ENCODE data around the gene ANGEL1. TPM values are rescaled to one million over a fixed set of nuclear protein-coding genes. Genes with fewer than 3 reads are reported as not detected.

Gene ANGEL1
- total RNA-seq, 6 experiments from 2014 or later: 9.3 to 17.8 (median 14.4) TPM

- intact Hi-C loops (cut with DNase I): loop anchor here (10.0 kb wide), 2 partner anchors 70 to 80 kb away; no protein-coding TSS in a partner anchor
- no peaks in the 10 kb centered on the region for H3K4me1 ChIP-seq
- TF ChIP-seq, protein P1, sequence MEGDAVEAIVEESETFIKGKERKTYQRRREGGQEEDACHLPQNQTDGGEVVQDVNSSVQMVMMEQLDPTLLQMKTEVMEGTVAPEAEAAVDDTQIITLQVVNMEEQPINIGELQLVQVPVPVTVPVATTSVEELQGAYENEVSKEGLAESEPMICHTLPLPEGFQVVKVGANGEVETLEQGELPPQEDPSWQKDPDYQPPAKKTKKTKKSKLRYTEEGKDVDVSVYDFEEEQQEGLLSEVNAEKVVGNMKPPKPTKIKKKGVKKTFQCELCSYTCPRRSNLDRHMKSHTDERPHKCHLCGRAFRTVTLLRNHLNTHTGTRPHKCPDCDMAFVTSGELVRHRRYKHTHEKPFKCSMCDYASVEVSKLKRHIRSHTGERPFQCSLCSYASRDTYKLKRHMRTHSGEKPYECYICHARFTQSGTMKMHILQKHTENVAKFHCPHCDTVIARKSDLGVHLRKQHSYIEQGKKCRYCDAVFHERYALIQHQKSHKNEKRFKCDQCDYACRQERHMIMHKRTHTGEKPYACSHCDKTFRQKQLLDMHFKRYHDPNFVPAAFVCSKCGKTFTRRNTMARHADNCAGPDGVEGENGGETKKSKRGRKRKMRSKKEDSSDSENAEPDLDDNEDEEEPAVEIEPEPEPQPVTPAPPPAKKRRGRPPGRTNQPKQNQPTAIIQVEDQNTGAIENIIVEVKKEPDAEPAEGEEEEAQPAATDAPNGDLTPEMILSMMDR (IDR thresholded peaks at IDR 0.05): peak; percentile 59 to 84 (median 64)
- TF ChIP-seq POLR2A (IDR thresholded peaks at IDR 0.05): no peak
- no peaks in the 10 kb centered on the region for H3K27me3 ChIP-seq
- H3K27ac ChIP-seq: no peak overlapping the region
- DNase-seq (peak in 1 of 3 donors; percentile 69), ATAC-seq (peak; percentile 86 to 90 (median 88))
- no peak overlapping the region for H3K4me3 ChIP-seq
- WGBS (ENCODE audit: insufficient coverage, low coverage, low lambda C conversion rate, missing lambda C conversion rate): 68% methylated on average over 2 of the region's 2 CpGs
- H3K9me3 ChIP-seq: no peaks in the 10 kb centered on the region
- H3K36me3 ChIP-seq: peaks cover 0 to 30% (median 14%) of the 10 kb centered on the region in 4 donors
Measured at GRCh38 chr14:76784881-76785280, 27.8 kb downstream of the ANGEL1 start.

GRCh38 chr14:76784266-76784874 lies 28.3 kb downstream of the ANGEL1 start:
- H3K27me3 ChIP-seq: no peaks in the 10 kb centered on the region
- H3K4me1 ChIP-seq: no peaks in the 10 kb centered on the region
- DNase-seq: no peak
- WGBS (ENCODE audit: insufficient coverage, low coverage, low lambda C conversion rate, missing lambda C conversion rate): 19% methylated on average over 2 of the region's 6 CpGs
- no peak overlapping the region for H3K4me3 ChIP-seq
- H3K9me3 ChIP-seq: no peaks in the 10 kb centered on the region
- no peak for ATAC-seq
- H3K27ac ChIP-seq: no peak overlapping the region
- no peak for TF ChIP-seq POLR2A (IDR thresholded peaks at IDR 0.05)
- TF ChIP-seq, protein P1 (IDR thresholded peaks at IDR 0.05): no peak
- intact Hi-C loops (cut with DNase I): loop anchor here (10.0 kb wide), 2 partner anchors 70 to 80 kb away; no protein-coding TSS in a partner anchor
- peaks cover 0 to 26% (median 12%) of the 10 kb centered on the region in 4 donors for H3K36me3 ChIP-seq

- TF ChIP-seq POLR2A (IDR thresholded peaks at IDR 0.05): no peak
- TF ChIP-seq, protein P1 (IDR thresholded peaks at IDR 0.05): no peak
- peaks cover 0 to 14% (median 4%) of the 10 kb centered on the region in 4 donors for H3K36me3 ChIP-seq
- intact Hi-C loops (cut with DNase I): loop anchor here (10.0 kb wide), 2 partner anchors 68 to 78 kb away; no protein-coding TSS in a partner anchor
- no peaks in the 10 kb centered on the region for H3K27me3 ChIP-seq
- no peak overlapping the region for H3K27ac ChIP-seq
- ATAC-seq (peak in 2 of 4 donors; percentile 2 to 8), DNase-seq (no peak)
- H3K9me3 ChIP-seq: no peaks in the 10 kb centered on the region
- no peaks in the 10 kb centered on the region for H3K4me1 ChIP-seq
- H3K4me3 ChIP-seq: no peak overlapping the region
- 57% methylated on average over 6 of the region's 9 CpGs for WGBS (ENCODE audit: insufficient coverage, low coverage, low lambda C conversion rate, missing lambda C conversion rate)
Measured at GRCh38 chr14:76782885-76783566, 29.7 kb downstream of the ANGEL1 start.

DNA sequence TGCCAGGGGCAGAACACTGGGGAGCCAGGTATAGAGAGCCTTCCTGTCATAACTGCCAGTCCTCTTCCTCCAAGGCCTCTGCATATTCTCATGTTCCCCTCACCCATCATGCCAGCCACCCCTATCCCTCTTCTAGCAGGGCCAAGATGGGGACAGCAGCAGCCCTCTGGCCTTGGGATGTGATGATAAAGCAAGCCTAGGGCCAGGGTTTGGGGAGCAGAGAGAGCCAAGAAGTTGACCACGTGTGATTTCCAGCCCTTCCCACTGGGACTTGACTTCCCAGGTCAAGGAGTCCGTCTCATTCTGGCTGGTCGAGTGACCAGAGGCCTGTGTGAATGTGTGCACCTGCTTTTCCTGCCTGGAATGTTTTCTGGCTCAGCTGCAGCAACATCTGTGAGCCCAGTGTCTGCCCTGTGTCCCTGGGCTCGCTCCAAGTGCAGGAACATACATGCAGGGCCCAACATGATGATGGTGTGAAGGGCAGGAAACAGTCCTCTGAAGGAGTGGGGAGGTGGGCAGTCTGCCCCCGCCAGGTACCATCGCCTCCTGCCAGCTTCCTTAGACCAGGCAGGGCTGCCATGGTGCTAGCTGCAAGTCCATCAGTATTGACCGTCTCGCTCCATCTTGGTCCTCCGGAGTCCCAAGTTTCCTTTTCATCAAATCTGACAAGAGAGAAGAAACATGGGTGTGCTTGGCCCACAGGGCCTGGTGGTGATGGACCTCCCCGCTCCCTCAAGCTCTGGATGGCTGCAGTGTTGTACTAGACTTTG lies 30.4 kb downstream of the ANGEL1 start:
- Histone ChIP-seq H3K27me3 (no peaks in the 10 kb centered on the region), H3K9me3 (no peaks in the 10 kb centered on the region), H3K36me3 (peaks cover 0 to 7% (median under 1%) of the 10 kb centered on the region in 4 donors), H3K4me1 (no peaks in the 10 kb centered on the region), H3K27ac (no peak overlapping the region), H3K4me3 (no peak overlapping the region)
- intact Hi-C loops (cut with DNase I): loop anchor here (10.0 kb wide), 2 partner anchors 67 to 77 kb away; no protein-coding TSS in a partner anchor
- DNase-seq (no peak), ATAC-seq (no peak)
- no peak for TF ChIP-seq POLR2A (IDR thresholded peaks at IDR 0.05)
- 59% methylated on average over 5 of the region's 10 CpGs for WGBS (ENCODE audit: insufficient coverage, low coverage, low lambda C conversion rate, missing lambda C conversion rate)
